Urinary bladder (tissue), 4 donors: ENCODE measurements around the gene SNX20. TPM values are rescaled to one million over a fixed set of nuclear protein-coding genes. Genes with fewer than 3 reads are reported as not detected.

Source experiments
- DNase-seq: peaks from one replicate; pipeline ENCODE4 v3.0.0-alpha.2; 2015; ENCODE audit errors: extremely low spot score
- H3K27ac ChIP-seq: one replicate; pipeline ENCODE4 v1.5.1; 2013; ENCODE audit warnings: low read depth, mild to moderate bottlenecking, moderate library complexity
- H3K36me3 ChIP-seq: one replicate; pipeline ENCODE4 v1.6.1; 2013; ENCODE audit warnings: mild to moderate bottlenecking, moderate library complexity; ENCODE audit not compliant: insufficient read depth
- H3K4me1 ChIP-seq: one replicate; pipeline ENCODE4 v1.6.1; 2013; ENCODE audit warnings: mild to moderate bottlenecking, moderate library complexity; ENCODE audit not compliant: insufficient read depth
- H3K4me3 ChIP-seq: one replicate; pipeline ENCODE4 v1.5.1; 2013; ENCODE audit warnings: low read depth, low read length
- WGBS: extraction: QIAGEN DNeasy Blood & Tissue Kit; methylation state at CpG from one replicate; pipeline ENCODE4 v1.1.7; 2013; 5-methylcytosine and 5-hydroxymethylcytosine counted together
- polyA plus RNA-seq: library from polyadenylated mRNA; stranded (reverse); fragments of 200-250 nt; gene quantifications from one replicate; pipeline ENCODE4 v1.2.3, GENCODE V29; 2013
- total RNA-seq: library from RNA; depleted of rRNA; stranded (reverse); fragments of >200 nt; gene quantifications from one replicate; pipeline ENCODE4 v1.2.3, GENCODE V29; 2014
- donor health status: healthy with polysubstance abuse.
- donor health status: healthy.

The SNX20 gene
- total and polyA plus RNA-seq, 2 donors: 1.0 to 1.4 TPM

GRCh38 chr16:50696575-50697420, 15.7 kb upstream of the SNX20 start:
- WGBS: 71% methylated on average over 15 of the region's 15 CpGs
- Histone ChIP-seq H3K4me3 (no peak overlapping the region), H3K4me1 (peaks cover 2% of the 10 kb centered on the region), H3K36me3 (no peaks in the 10 kb centered on the region), H3K27ac (no peak overlapping the region)
- DNase-seq: no peak

DNA sequence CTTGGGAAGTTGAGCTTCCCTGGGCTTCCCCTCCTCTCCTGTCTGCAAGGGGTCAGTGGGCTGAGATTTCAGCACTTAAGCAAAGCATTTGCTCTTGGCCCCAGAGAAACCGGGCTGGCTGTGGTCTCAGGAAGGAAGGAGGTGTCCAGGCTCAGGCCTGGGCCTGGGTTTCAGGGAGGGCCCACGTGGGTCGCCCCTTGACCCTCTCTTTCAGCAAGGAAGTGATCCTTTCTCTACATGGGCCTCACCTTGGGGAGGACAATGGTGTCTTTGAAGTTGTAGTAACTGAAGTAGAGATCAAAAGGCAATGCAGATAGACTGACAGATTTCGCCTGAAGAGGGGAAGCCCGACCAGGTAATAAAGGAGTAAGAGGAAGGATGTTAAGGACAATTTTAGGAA, 15.0 kb upstream of the SNX20 start:
- H3K4me1 ChIP-seq: peaks cover 2% of the 10 kb centered on the region

DNA sequence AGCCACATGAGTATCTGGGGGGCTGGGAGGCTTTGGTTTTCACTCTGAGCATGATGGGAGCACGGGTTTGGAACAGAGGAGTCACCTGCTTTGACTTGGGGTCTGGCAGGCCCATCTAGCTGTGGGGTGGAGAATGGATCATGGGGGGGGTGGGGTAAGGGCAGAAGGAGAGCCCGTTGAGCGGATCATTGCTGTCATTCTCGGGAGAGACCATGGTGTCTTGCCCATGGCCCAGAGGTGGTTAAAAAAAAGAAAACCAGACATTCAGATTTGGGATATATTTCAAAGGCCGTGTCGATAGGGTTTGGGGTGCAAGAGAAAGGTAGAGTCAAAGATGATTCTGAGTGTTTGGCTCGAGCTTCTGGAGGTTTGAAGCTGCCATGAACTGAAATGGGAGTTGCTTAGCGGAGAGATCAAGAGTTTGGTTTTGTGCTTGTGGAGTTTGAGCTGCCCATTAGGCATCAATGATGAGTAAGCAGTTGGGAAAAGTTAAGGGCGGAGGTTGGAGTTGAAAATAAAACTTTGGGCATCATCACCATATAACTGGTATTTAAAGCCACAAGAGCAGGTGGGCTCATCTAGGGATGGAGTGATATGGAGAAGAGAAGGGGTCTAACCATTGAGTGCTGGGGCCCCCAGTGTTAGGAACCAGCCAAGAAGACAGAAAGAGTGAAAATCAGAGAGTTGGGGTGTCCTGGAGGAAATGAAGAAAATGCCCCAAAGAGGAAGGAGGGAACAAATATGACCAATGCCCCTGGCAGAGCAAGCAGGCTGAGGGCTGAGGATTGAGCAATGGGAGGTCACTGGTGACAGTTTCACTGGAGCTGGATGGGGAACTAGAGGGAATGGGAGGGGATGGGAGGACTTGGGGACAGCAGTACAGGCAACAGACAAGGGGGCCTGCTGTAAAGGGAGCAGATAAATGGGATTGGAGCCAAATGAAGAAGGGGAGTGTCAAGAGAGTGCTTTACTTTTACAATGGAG, 14.2 kb upstream of the SNX20 start:
- DNase-seq: no peak
- Histone ChIP-seq H3K4me1 (peaks cover 2% of the 10 kb centered on the region), H3K4me3 (no peak overlapping the region), H3K36me3 (no peaks in the 10 kb centered on the region), H3K27ac (no peak overlapping the region)
- WGBS: 95% methylated on average over 9 of the region's 9 CpGs

More for the DNA sequence above, 15.0 kb upstream of the SNX20 start:
- Histone ChIP-seq H3K36me3 (no peaks in the 10 kb centered on the region), H3K27ac (no peak overlapping the region), H3K4me3 (no peak overlapping the region)
- 69% methylated on average over 5 of the region's 5 CpGs for WGBS
- DNase-seq: no peak

DNA sequence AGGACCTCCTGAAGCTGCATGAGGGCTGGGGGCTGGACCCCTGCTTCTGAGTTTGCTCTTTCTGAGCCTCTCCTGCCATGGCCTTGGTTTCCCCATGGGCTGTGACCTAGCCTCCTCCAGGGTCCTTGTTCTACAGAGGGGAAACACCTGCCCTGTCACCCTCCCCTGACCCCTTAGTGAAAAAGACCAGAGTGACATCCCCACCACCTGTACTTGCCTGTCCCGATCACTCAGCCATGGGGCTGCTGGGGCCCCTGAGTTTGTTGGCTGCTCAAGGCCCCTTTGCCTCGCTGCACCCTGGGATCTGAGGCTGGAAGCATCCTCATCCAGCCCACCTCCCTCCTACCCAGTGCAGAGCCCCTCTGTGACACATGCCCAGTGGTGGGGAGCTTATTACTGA, 13.1 kb upstream of the SNX20 start:
- H3K4me1 ChIP-seq: peaks cover 2% of the 10 kb centered on the region
- DNase-seq: no peak
- no peak overlapping the region for H3K27ac ChIP-seq
- H3K36me3 ChIP-seq: no peaks in the 10 kb centered on the region
- WGBS: 97% methylated on average over 2 of the region's 2 CpGs
- no peak overlapping the region for H3K4me3 ChIP-seq

- H3K36me3 ChIP-seq: no peaks in the 10 kb centered on the region
- H3K27ac ChIP-seq: no peak within 1 kb of the TSS
- H3K4me3 ChIP-seq: peak within 1 kb of the TSS; percentile 45
- peaks cover 2% of the 10 kb centered on the region for H3K4me1 ChIP-seq
- WGBS: 15% methylated on average over 56 of the region's 56 CpGs
- no peak for DNase-seq
Observed at GRCh38 chr16:50692999-50693781, 12.1 kb upstream of the SNX20 start, which contains the start of gene NOD2. NOD2 (plus strand) TSS chr16:50693606; CDS start chr16:50699496, 5,890 bp downstream.

DNA sequence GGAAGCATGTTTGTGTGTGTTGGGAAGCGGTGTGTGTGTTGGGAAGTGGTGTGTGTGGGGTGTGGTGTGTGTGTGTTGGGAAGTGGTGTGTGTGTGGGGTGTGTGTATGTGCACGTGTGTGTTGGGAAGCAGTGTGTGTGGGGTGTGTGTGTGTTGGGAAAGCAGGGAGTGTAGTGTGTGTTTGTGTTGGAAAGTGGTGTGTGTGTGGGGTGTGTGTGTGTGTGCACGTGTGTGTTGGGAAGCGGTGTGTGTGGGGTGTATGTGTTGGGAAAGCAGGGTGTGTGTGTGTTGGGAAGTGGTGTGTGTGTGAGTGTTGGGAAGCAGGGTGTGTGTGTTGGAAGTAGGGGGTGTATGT, 11.5 kb upstream of the SNX20 start:
- no peak overlapping the region for H3K4me3 ChIP-seq
- 86% methylated on average over 4 of the region's 4 CpGs for WGBS
- no peak for DNase-seq

DNA sequence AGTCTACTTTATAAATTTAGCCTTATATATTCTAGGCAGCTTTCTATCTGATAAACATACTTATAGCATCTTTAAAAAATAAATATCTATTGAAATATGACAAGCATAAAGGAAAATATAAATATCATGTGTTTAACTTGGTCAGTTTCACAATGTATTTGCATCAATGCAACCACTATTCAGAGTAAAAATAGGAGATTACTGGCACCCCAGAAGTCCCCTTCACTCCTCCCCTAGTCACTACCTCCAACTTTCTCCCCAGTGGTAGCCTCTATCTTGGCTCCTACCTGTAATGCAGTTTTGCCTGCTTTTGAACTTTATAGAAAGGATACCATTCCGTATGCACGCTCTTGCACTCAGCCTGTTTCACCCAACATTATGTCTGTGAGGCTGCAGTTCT, 9.1 kb upstream of the SNX20 start:
- 91% methylated on average over 2 of the region's 2 CpGs for WGBS
- Histone ChIP-seq H3K36me3 (no peaks in the 10 kb centered on the region), H3K27ac (no peak overlapping the region), H3K4me1 (no peaks in the 10 kb centered on the region), H3K4me3 (no peak overlapping the region)
- DNase-seq: no peak

More for the DNA sequence above, 11.5 kb upstream of the SNX20 start:
- H3K27ac ChIP-seq: no peak overlapping the region
- no peaks in the 10 kb centered on the region for H3K36me3 ChIP-seq
- H3K4me1 ChIP-seq: peaks cover 2% of the 10 kb centered on the region

DNA sequence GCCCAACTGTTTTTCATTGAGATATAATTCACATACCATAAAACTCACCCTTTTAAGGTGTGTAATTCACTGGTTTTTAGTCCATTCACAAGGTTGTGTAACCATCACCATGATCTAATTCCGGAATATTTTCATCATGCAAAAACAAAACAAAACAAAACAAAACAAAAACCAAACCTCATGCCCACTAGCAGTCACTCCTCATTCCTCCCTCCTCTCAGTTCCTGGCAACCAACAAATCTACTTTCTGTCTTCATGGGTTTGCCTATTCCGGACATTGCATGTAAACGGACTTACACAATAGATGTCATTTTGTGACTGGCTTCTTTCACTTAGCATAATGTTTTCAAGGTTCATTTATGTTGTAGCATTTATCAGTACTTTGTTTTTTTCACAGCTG, 7.8 kb upstream of the SNX20 start:
- no peak for DNase-seq
- no peak overlapping the region for H3K27ac ChIP-seq
- H3K36me3 ChIP-seq: no peaks in the 10 kb centered on the region
- WGBS: 86% methylated on average over 3 of the region's 3 CpGs
- H3K4me3 ChIP-seq: no peak overlapping the region
- no peaks in the 10 kb centered on the region for H3K4me1 ChIP-seq

GRCh38 chr16:50688083-50688482, 7.0 kb upstream of the SNX20 start:
- no peak for DNase-seq
- Histone ChIP-seq H3K4me1 (no peaks in the 10 kb centered on the region), H3K27ac (no peak overlapping the region), H3K4me3 (no peak overlapping the region), H3K36me3 (no peaks in the 10 kb centered on the region)
- 54% methylated on average over 12 of the region's 12 CpGs for WGBS

GRCh38 chr16:50685462-50686063, 4.5 kb upstream of the SNX20 start:
- DNase-seq: no peak
- WGBS: 81% methylated on average over 8 of the region's 8 CpGs
- H3K4me1 ChIP-seq: no peaks in the 10 kb centered on the region
- H3K4me3 ChIP-seq: no peak overlapping the region
- no peak overlapping the region for H3K27ac ChIP-seq
- no peaks in the 10 kb centered on the region for H3K36me3 ChIP-seq

DNA sequence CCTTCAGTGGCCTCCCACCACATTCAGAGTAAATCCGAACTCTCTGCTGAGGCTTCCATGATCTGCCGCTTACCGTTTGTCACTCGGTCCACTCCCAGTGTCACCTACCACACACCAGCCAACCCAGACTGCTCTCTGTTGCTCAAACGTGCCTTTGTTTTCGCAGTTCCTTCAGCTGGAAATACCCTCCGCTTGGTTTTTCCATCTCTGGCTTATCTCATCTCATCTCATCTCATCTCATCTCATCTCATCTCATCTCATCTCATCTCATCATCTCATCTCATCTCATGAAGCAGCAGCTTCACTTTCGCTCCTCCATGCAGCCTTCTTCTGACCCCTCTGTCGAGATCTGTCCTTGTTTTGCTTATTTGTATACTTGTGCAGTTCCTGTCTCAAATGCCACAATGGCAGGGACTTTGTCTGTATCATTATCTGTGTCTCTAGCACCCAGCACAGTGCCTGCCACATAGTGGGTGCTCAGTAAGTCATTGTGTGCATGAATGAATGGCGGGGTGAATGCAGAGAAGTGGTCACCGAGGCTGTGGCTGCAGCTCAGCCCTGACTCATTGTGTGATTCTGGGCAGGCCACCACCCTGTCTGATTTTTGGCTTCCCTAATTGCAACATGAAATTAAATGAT, 3.8 kb upstream of the SNX20 start:
- no peak overlapping the region for H3K27ac ChIP-seq
- H3K4me1 ChIP-seq: no peaks in the 10 kb centered on the region
- H3K4me3 ChIP-seq: no peak overlapping the region
- DNase-seq: no peak
- H3K36me3 ChIP-seq: no peaks in the 10 kb centered on the region
- 86% methylated on average over 11 of the region's 11 CpGs for WGBS

DNA sequence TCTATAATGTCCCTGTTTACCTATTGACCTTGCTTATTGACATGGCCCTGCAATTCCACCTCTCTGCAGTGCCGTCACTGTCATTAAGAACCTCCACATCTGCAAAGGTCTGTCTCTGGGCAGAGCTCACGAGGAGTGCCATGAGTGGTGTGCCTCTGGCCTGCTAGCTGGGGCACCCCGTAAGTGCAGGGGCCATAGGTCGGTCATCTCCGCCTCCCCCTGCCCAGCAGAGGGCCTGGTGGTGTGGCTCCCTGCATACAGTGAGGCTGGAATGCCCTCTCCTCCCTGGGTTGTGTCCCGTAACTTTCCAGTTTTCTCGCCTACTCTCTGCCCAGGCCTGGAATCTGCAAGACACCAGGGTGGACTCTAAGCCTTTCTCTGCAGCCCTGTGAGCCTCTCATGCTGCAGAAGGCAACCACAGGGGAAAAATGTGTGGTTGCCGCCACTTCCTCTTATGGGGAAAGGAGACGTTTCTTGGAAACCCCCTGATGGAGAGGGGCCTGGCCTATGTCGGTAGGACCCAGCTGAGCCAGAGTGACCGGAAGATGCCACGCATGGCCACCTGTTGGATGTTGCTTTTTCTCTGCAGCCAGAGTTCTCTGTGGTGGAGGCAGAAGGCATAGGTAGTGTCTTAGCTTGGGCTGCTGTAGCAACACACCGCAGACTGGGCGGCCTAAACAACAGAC, 2.7 kb upstream of the SNX20 start:
- no peak overlapping the region for H3K27ac ChIP-seq
- no peaks in the 10 kb centered on the region for H3K4me1 ChIP-seq
- no peak for DNase-seq
- no peaks in the 10 kb centered on the region for H3K36me3 ChIP-seq
- no peak overlapping the region for H3K4me3 ChIP-seq
- 81% methylated on average over 14 of the region's 14 CpGs for whole genome bisulfite sequencing
